Loucy (cell line): Measurements from ENCODE around the gene TM7SF3.

Experiments
- H2AFZ ChIP-seq: fragments of 200-600 bp; sonication (generic); 2 replicates; pipeline ENCODE4 v1.6.0; 2016; ENCODE audit warnings: antibody characterized with exemption, mild to moderate bottlenecking, low read length, moderate library complexity
- H3F3A ChIP-seq: fragments of 200-600 bp; 2 replicates; pipeline ENCODE4 v1.6.0; 2016; ENCODE audit warnings: antibody characterized with exemption, low read depth, mild to moderate bottlenecking
- H3K27me3 ChIP-seq: fragments of 200-600 bp; sonication (generic); 2 replicates; pipeline ENCODE4 v1.6.1; 2014; ENCODE audit warnings: low read length, mild to moderate bottlenecking; ENCODE audit not compliant: insufficient read depth, poor library complexity, severe bottlenecking
- H3K36me3 ChIP-seq: fragments of 200-600 bp; sonication (generic); 2 replicates; pipeline ENCODE4 v1.6.1; 2016; ENCODE audit warnings: low read length; ENCODE audit not compliant: insufficient read depth
- H3K4me1 ChIP-seq: fragments of 200-600 bp; sonication (generic); 2 replicates; pipeline ENCODE4 v1.5.1; 2014; ENCODE audit warnings: low read length, mild to moderate bottlenecking; ENCODE audit not compliant: insufficient read depth, poor library complexity, severe bottlenecking
- H3K4me2 ChIP-seq: fragments of 200-600 bp; sonication (generic); 2 replicates; pipeline ENCODE4 v1.6.0; 2014; ENCODE audit warnings: antibody characterized with exemption, low read length, low read depth, mild to moderate bottlenecking; ENCODE audit not compliant: poor library complexity, severe bottlenecking
- H3K4me3 ChIP-seq: fragments of 200-600 bp; sonication (generic); 2 replicates; pipeline ENCODE4 v1.5.1; 2014; ENCODE audit warnings: low read length, mild to moderate bottlenecking, mixed read lengths; ENCODE audit not compliant: poor library complexity, severe bottlenecking
- H3K79me2 ChIP-seq: fragments of 200-600 bp; sonication (generic); 2 replicates; pipeline ENCODE4 v1.6.1; 2014; ENCODE audit warnings: low read length; ENCODE audit not compliant: insufficient read depth
- H3K9ac ChIP-seq: fragments of 200-600 bp; sonication (generic); 2 replicates; pipeline ENCODE4 v1.6.0; 2014; ENCODE audit warnings: mild to moderate bottlenecking, low read depth, low read length, moderate library complexity; ENCODE audit not compliant: poor library complexity, severe bottlenecking
- H3K9me2 ChIP-seq: fragments of 200-600 bp; sonication (generic); replicated peaks from 2 replicates; pipeline ENCODE4 v1.6.1; 2016; ENCODE audit warnings: low read depth, low read length, mixed read lengths
- H3K9me3 ChIP-seq: fragments of 200-600 bp; sonication (generic); 2 replicates; pipeline ENCODE4 v1.6.1; 2014; ENCODE audit warnings: mild to moderate bottlenecking, antibody characterized with exemption, low read length, low read depth; ENCODE audit not compliant: insufficient read depth
- H4K20me1 ChIP-seq: fragments of 200-600 bp; sonication (generic); 2 replicates; pipeline ENCODE4 v1.6.0; 2014; ENCODE audit warnings: antibody characterized with exemption, low read length, mild to moderate bottlenecking; ENCODE audit not compliant: insufficient read depth, poor library complexity, severe bottlenecking
- CTCF ChIP-seq: fragments of 200-600 bp; sonication (generic); conservative IDR thresholded peaks from 2 replicates; pipeline ENCODE4 v1.5.1; 2014; ENCODE audit warnings: mild to moderate bottlenecking, antibody characterized with exemption, low read length
- EZH2phosphoT487 ChIP-seq: fragments of 200-600 bp; IDR thresholded peaks from 2 replicates; pipeline ENCODE4 v1.6.1; 2018; ENCODE audit warnings: antibody characterized with exemption, mild to moderate bottlenecking, moderate library complexity, borderline replicate concordance

Gene TM7SF3

GRCh38 chr12:27014085-27014858 is at the start of gene TM7SF3:
Gene TM7SF3 (minus strand): TSS chr12:27014384. CDS start chr12:27014168, 216 bp downstream.
- Histone ChIP-seq H3K9ac (peak within 1 kb of the TSS; percentile 90), H3K36me3 (no peaks in the 10 kb centered on the region), H3F3A (peaks cover 15% of the 10 kb centered on the region), H2AFZ (peak within 1 kb of the TSS; percentile 78), H3K27me3 (no peaks in the 10 kb centered on the region), H3K4me1 (peaks cover 82% of the 10 kb centered on the region), H3K9me2 (no peaks in the 10 kb centered on the region), H3K4me2 (peak within 1 kb of the TSS; percentile 99), H3K79me2 (peaks cover 48% of the 10 kb centered on the region), H3K9me3 (no peaks in the 10 kb centered on the region), H3K4me3 (peak within 1 kb of the TSS; percentile 92), H4K20me1 (peaks cover 30% of the 10 kb centered on the region)
- peak; percentile 86 for TF ChIP-seq CTCF
- no peak for TF ChIP-seq EZH2phosphoT487

GRCh38 chr12:27063250-27063851 is 49.2 kb upstream of the TM7SF3 start:
- H3K4me3 ChIP-seq = no peak overlapping the region
- no peak overlapping the region for H3K9ac ChIP-seq
- H3K9me2 ChIP-seq = no peaks in the 10 kb centered on the region
- no peaks in the 10 kb centered on the region for H3K4me1 ChIP-seq
- H2AFZ ChIP-seq = no peak overlapping the region
- no peaks in the 10 kb centered on the region for H3K79me2 ChIP-seq
- no peaks in the 10 kb centered on the region for H3K36me3 ChIP-seq
- no peak overlapping the region for H3K4me2 ChIP-seq
- H4K20me1 ChIP-seq = no peaks in the 10 kb centered on the region
- no peaks in the 10 kb centered on the region for H3F3A ChIP-seq
- no peaks in the 10 kb centered on the region for H3K27me3 ChIP-seq
- no peaks in the 10 kb centered on the region for H3K9me3 ChIP-seq
- no peak for TF ChIP-seq CTCF
- TF ChIP-seq EZH2phosphoT487 = no peak

GRCh38 chr12:27061317-27061716 is 47.1 kb upstream of the TM7SF3 start:
- no peak overlapping the region for H3K9ac ChIP-seq
- no peaks in the 10 kb centered on the region for H3K9me2 ChIP-seq
- H3F3A ChIP-seq = no peaks in the 10 kb centered on the region
- no peaks in the 10 kb centered on the region for H3K36me3 ChIP-seq
- no peak for TF ChIP-seq EZH2phosphoT487
- TF ChIP-seq CTCF = no peak
- H3K4me2 ChIP-seq = no peak overlapping the region
- no peak overlapping the region for H2AFZ ChIP-seq
- no peak overlapping the region for H3K4me3 ChIP-seq
- no peaks in the 10 kb centered on the region for H4K20me1 ChIP-seq
- H3K4me1 ChIP-seq = no peaks in the 10 kb centered on the region
- H3K79me2 ChIP-seq = no peaks in the 10 kb centered on the region
- H3K27me3 ChIP-seq = no peaks in the 10 kb centered on the region
- no peaks in the 10 kb centered on the region for H3K9me3 ChIP-seq
